Left hindlimb (tissue), 1 donor: Measurements from ENCODE around the gene APOBEC3B.
"Not testable (repeated sequence)": the region's sequence is repeated elsewhere in the genome, so short reads cannot be mapped to it uniquely, and the experiment has no call there.

Experiments used
- DNase-seq: peaks from one replicate; pipeline ENCODE4 v3.0.0-alpha.2; 2018

APOBEC3B gene

DNA sequence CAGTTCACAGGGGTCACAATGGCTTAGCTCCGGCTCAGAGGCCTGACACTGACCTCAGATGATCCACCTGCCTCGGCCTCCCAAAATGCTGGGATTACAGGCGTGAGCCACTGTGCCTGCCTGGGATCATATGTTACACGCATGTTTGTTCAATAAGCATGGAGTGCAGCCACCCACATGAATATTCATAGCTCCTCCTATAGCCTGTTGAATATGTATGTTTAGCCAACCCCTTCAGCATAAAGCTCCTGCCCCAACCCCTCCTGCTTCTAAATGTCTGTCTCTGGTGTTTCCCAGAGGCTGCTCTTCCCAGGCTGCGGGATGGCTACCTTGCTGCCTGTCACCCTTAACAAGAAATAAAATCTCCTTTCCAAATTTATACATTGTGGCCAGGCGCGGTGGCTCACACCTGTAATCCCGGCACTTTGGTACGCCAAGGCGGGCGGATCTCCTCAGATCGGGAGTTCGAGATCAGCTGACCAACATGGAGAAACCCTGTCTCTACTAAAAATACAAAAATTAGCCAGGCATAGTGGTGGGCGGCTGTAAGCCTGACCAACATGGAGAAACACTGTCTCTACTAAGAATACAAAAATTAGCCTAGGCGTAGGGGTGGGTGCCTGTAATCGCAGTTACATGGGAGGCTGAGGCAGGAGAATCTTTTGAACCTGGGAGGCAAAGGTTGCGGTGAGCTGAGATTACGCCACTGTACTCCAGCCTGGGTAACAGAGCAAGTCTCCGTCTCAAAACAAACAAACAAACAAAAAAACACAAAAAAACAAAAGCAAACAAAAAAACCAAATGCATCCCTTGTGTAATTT is 57.4 kb downstream of the APOBEC3B start:
- DNase-seq: no peak

DNA sequence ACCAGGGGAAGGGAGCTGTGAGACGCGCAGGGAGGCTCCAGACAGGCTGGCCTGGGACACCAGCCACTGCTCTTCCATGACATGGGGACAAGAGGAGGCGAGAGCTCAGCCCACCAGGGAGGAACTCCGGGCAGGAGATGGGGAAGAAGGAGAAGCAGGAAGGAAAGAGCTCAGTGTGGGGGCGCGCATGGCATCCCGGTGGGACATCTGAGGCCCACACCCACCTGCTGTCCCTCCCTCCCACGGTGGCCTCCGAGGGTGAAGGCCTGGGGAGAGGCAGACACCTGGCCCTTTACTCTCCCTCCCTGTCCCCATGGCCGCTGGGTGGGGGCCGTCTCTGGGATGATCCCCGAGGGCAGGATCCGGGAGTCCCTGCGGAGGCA is 58.0 kb downstream of the APOBEC3B start:
- not testable (repeated sequence) for DNase-seq

DNA sequence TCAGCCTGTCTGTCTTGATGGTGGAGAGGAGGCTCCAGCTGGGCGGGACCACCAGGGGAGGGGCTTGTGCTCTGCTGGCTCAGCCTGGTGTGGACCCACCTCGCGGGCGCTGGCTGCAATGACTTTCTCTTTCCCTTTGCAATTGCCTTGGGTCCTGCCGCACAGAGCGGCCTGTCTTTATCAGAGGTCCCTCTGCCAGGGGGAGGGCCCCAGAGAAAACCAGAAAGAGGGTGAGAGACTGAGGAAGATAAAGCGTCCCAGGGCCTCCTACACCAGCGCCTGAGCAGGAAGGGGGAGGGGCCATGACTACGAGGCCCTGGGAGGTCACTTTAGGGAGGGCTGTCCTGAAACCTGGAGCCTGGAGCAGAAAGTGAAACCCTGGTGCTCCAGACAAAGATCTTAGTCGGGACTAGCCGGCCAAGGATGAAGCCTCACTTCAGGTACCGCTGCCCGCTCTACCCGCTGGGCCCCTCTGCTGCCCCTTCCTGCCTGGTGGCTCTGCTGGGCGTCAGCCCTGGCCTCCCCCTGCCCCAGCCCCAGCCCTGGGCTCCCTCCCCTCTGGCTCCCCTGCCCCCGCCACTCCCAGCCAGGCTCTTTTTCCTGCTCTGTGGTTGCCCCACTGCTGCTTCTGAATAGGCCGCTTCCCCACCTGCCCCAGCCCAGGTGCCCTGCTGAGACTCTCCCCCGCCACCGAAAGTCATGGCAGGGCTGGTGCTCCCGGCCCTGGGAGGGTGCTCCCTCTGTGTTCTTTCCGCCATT is 58.6 kb downstream of the APOBEC3B start, which contains the start of gene APOBEC3F:
Gene APOBEC3F (plus strand): TSS at position 327 of the 759 bp plus-strand sequence. CDS start 97 bp downstream, at position 424.
- DNase-seq: peak; percentile 47

DNA sequence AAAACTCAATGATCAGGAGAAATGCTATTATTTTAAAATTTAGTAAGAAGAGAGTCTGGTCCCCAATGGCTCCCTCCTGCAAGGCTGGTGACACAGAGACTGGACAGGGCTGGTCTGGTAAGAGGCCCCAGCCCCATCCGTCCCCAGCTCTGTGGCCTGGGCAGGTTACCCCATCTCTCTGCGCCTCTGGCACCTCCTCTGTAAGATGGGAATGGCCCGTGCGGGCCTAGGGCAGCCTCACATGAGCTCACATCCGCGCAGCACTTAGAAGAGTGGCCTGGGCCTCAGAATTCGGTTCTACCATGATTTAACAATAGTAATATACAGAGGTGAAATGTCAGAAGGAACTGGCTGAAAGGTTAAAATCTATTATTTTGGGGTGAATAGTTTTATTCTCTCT is 59.8 kb downstream of the APOBEC3B start:
- DNase-seq: no peak
